HG03575 (cell line): ENCODE results near the gene ACTR3C.
"Not testable (repeated sequence)": the region's sequence is repeated elsewhere in the genome, so short reads cannot be mapped to it uniquely, and the experiment has no call there.

Source experiments
- ATAC-seq: cut with Tn5 transposase; IDR thresholded peaks from one replicate; pipeline ENCODE4 v1.9.1; 2021; ENCODE audit not compliant: unreplicated experiment, insufficient number of reproducible peaks, low FRiP score; ENCODE audit errors: extremely low read depth

ACTR3C gene

GRCh38 chr7:150262656-150263055 is 60.7 kb downstream of the ACTR3C start:
- not testable (repeated sequence) for ATAC-seq

DNA sequence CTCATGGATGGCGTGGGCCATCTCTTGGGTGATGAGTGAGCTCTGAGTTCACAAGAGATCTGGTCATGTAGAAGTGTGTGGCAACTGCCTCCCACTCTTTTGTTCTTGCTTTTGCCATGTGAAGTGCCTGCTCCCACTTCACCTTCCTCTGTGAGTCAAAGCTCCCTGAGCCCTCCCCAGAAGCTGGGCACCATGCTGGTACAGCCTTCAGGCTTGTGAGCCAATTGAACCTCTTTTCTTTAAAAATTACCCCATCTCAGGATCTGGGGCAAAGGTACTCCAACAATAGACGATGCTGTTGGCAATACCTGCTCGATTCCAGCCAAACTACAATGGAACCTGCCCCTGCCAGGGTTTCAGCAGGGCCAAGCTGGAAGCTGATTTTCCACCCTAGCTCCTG is 75.6 kb downstream of the ACTR3C start:
- not testable (repeated sequence) for ATAC-seq

GRCh38 chr7:150245208-150245607 is 78.1 kb downstream of the ACTR3C start:
- ATAC-seq = not testable (repeated sequence)

DNA sequence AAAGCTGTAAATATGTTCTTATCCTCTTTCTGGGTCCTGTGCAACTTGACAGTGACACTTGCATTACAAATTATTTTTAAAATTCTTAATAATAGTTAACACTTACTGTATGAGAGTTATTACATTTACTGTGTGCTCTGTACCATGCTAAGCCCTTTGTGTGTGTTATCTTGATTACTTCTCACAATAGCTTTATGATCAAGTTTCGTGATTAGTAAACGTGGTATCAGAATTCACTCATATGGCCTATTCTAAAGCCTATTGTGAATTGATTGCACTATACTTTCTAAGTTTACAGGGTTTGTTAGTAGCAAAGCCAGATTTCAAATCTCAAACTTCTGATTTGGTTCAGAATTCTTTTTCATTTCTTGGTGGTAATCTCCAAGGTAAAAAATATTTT is 80.4 kb downstream of the ACTR3C start:
- not testable (repeated sequence) for ATAC-seq

GRCh38 chr7:150225444-150225843 is 97.9 kb downstream of the ACTR3C start:
- ATAC-seq = not testable (repeated sequence)

- not testable (repeated sequence) for ATAC-seq
Observed at GRCh38 chr7:150222083-150222972, 101.0 kb downstream of the ACTR3C start.

DNA sequence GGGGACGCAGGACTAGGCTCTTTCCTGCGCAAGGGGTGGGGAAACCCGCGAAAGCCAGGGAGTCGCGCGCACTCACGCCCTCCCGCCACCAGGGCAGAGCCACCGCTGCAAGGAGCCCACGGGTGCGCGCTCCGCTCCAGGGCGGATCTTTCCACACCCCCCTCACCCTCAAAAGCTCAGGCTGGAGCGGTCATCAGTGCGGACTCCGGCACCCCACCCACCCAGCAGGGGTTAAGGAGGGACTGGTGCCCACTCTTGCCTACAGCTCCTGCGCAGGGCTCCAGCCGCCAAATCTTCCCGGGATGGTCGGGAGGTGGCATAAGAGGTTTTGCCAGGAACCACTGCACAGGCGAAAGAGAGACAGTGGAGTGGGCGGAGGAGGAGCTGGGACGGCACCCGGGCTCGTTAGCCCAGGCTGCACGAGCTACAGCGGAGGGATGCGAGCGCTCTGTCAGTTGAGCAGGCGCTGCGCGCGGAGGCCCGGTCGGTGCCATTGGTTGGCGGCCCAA is 102.6 kb downstream of the ACTR3C start:
- not testable (repeated sequence) for ATAC-seq

DNA sequence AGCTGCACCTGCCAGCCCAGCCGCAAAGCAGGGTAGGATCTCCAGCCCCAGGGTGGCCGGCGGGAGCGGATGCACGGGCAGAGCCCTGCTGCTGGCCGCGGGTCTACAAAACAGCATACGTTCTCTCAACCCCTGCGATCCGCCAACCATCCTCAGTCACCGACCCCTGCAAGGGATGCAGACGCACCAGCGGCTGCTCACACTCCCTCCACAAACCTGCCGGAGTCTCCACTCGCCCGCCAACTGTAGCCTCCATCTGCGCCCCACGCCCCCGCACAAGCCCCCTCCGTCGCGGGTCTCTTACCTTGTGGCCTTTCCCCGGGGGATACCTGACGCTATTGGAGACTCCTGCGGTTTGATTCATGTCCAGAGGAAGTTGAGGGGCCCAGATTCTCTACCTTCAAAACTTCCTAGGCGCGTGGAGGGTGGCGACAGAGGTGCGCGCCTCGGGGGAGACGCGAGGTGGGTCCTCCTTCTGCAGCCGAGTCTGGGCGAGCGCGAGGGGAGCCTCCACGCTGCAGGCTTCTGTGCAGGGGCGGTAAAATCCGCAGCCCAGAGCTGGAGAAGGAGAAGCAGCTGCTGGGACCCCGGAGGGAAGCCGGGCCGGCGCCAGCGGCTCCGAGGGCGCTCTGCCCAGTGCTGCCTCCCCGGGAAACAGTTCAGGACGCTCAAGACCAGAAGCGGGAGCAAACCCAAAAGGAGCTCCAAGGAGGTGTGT is 103.2 kb downstream of the ACTR3C start:
- not testable (repeated sequence) for ATAC-seq

GRCh38 chr7:150206848-150207247 is 116.5 kb downstream of the ACTR3C start:
- ATAC-seq = not testable (repeated sequence)

GRCh38 chr7:150205866-150206265 is 117.5 kb downstream of the ACTR3C start:
- ATAC-seq = not testable (repeated sequence)

- not testable (repeated sequence) for ATAC-seq
Observed at GRCh38 chr7:150204577-150204976, 118.8 kb downstream of the ACTR3C start.

- not testable (repeated sequence) for ATAC-seq
Observed at GRCh38 chr7:150202894-150203293, 120.5 kb downstream of the ACTR3C start.
